DMS 273 (cell line): ENCODE results near the gene P2RY6.

ENCODE experiments used
- DNase-seq: peaks from one replicate; lab custom pipeline; 2025; ENCODE audit not compliant: unreplicated experiment; lab: John Stamatoyannopoulos, UW

P2RY6 gene

GRCh38 chr11:73314117-73314961 is 42.2 kb downstream of the P2RY6 start:
- DNase-seq: peak; percentile 70

GRCh38 chr11:73315293-73316020 is 43.3 kb downstream of the P2RY6 start:
- DNase-seq: peak; percentile 79

GRCh38 chr11:73316422-73316821 is 44.3 kb downstream of the P2RY6 start:
- DNase-seq: no peak

- DNase-seq: peak; percentile 65
These were observed 45.2 kb downstream of the P2RY6 start for GRCh38 chr11:73317373-73317772.

GRCh38 chr11:73317803-73318202 is 45.7 kb downstream of the P2RY6 start:
- no peak for DNase-seq

GRCh38 chr11:73318501-73319011 is 46.4 kb downstream of the P2RY6 start:
- peak; percentile 46 for DNase-seq

- peak; percentile 30 for DNase-seq
These were observed 48.8 kb downstream of the P2RY6 start for GRCh38 chr11:73320763-73321603.

- DNase-seq: peak; percentile 60
These were observed 49.7 kb downstream of the P2RY6 start for GRCh38 chr11:73321604-73322381.

- DNase-seq: peak; percentile 39
These were observed 50.5 kb downstream of the P2RY6 start for GRCh38 chr11:73322382-73323306.

GRCh38 chr11:73323464-73323863 is 51.3 kb downstream of the P2RY6 start:
- DNase-seq: peak; percentile 74

- DNase-seq: peak; percentile 51
These were observed 52.0 kb downstream of the P2RY6 start for GRCh38 chr11:73324116-73324515.

GRCh38 chr11:73324665-73325035 is 52.5 kb downstream of the P2RY6 start:
- DNase-seq: no peak

- DNase-seq: peak; percentile 94
These were observed 53.2 kb downstream of the P2RY6 start for GRCh38 chr11:73325036-73325981.

- peak; percentile 29 for DNase-seq
These were observed 55.0 kb downstream of the P2RY6 start for GRCh38 chr11:73326929-73327811.

GRCh38 chr11:73327812-73328364 is 55.8 kb downstream of the P2RY6 start:
- no peak for DNase-seq

- DNase-seq: peak; percentile 39
These were observed 58.5 kb downstream of the P2RY6 start for GRCh38 chr11:73330569-73331093.
